Activated effector memory CD4-positive, alpha-beta T cell treated with anti-CD3 and anti-CD28 coated beads, Interleukin-2, amount 50 U/mL, for 16 hours (primary cell): ENCODE measurements around the gene TNPO3.

ENCODE experiments used
- DNase-seq: peaks from one replicate; pipeline ENCODE4 v3.0.0-alpha.2; 2020

The TNPO3 gene

DNA sequence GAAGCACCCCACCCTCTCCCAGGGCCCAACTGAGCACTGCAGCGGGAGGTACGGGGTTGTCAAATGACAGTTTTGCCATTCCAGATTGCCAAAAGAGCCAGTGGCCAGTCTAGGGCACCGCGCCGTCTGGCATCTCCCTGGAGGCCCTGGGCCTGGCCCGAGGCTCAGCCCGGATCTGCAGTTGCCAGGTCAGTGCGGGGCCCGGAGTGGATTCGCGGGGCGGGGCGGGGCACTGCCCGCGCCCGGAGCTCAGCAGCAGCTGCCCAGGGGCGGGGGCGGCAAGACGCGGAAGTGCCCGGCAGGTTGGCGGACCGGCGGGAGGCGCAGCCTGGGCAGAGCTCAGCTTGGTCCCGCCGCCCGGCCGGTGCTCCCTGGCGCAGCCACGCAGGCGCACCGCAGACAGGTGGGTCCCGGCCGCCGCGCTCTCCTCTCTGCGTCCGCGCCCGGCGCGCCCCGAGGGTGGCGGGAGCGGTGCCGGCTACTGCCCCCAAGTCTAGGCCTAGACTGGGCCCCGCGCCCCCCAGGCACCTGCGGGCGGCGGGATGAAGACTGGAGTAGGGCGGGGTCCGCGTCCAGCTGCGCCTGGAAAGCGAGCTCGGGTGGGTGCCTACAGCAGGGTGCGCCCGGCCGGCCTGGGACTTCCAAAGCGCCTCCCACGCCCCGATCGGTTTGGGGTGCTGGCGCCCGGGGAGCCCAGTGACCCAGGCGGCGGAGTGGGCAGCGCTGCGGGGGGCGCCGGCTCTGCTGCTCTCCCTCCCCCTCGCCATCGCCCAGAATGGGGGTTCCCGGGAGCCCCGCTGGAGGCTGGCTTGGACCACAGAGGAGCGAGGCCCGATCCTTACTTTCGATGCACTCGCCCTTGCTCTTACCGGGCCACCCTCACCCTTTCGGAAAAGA is 117.0 kb downstream of the TNPO3 start, which contains the start of gene IRF5:
Gene IRF5, plus strand, starts transcription at position 281 of the 897 bp plus-strand sequence. CDS start 4,155 bp downstream, outside the sequence.
- peak; percentile 75 for DNase-seq

- no peak for DNase-seq
Observed at GRCh38 chr7:128937271-128937646, 117.7 kb downstream of the TNPO3 start.

GRCh38 chr7:128936798-128937197 is 118.1 kb downstream of the TNPO3 start:
- DNase-seq = no peak

DNA sequence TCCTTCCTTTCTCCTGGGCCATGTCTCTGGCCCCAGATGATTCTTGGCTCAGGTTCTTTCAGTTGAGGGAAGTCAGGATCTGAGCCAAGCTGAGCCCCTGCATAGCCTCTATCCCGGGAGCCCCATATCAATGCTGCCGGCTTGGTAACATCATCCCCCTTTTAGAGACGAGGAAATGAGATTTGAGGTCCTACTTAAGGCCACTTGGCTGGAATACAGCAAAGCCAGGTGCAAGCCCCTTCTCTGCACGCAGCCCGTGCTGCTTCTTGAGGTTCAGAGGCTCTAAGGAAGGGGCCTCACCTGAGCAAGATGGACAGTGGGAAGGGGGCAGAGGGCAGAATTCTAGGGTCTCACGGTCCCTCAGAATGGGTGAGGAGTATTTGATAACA is 119.6 kb downstream of the TNPO3 start:
- DNase-seq = no peak

DNA sequence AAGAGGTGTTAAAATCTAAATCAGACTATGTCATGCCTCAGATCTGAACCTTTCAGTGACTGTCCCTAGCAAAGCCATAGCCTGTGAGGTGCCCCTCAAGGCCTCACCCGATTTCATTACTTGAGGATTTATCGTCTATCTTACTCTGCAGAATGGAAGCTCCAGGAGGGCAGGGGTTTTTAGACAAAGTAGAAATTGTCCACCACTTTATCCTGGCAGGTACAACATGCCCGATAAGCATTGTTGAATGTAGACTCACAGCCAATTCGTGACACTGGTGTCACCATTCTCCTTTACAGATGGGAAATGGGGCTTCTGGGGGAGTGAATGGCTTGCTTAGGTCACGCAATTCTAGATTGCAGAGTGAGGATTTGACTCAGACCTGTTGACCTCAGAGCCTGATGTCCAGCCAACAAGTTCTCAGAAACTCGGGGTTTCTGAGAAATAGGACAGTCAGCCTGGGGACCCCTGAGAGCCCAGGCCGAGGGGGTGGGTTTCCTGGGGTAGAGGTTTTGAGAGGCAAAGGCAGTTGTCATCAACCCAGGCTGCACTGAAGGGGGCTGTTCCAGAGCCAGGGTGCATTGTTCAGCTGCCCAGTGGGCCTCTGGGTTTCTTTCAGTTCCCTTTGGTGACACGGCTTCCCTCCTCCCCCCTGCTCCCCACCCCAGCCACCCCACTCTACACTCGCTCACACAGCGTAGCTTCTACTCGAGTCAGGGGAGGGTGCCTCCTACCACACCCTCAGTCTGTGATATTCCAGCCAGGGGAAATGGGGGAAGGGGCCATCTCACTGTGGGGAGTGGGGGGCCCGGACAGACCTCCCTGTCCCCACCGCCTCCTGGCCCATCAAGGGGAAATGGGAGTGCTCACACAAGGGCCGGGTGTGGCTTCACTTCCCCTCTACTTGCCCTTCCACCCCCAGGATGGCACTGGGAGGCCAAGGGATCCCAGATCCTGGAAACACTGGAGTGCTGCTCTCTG is 120.3 kb downstream of the TNPO3 start:
- DNase-seq = no peak

DNA sequence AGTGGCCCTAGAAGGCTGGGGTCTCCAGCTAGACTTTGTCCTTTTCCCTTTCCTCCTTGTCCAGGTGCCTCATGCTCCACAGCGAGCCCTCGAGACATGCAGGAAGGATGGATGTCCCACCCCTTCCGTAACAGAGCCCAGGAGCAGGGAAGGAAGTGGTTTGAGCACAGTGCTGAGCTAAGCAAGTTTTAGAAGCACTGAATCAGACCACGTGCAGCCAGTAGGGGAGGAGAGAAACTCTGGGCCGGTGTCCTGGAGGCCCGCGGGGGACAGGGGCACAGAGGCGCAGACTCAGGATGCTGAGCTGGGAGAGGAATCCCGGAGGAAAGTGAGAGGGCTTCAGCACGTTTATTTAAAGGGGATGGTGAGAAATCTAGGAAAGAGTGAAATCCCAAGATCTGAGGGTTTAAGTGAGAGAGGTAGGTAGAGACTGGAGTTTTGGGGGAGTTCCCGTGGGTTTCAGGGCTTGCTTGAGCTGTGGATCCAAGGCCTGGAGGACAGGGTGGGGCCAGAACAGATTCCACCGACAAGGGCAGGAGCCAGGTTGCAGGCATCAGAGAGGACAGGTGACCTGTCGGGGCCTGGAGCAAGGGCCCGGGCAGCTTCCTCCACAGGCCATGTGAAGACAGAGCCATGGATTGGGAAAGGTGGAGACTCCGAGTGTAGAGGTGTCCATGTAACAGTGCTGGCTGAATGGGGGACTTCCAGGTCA is 121.6 kb downstream of the TNPO3 start:
- DNase-seq = peak; percentile 81

DNA sequence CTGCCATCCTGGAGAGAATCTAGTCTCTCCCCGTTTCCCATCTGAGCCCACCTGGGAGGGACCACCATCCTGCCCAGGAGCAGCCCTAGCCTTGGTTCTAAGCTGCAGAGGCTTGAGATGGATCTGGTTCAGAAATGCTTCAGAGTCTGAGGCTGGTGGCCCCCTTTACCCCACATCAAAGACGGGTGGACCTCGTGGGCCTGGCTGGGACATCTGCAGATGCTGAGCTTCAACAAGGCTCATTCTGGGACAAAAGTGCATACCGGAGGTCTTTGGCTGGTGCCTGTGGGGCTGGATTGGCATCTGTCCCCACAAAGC is 122.1 kb downstream of the TNPO3 start:
- no peak for DNase-seq

DNA sequence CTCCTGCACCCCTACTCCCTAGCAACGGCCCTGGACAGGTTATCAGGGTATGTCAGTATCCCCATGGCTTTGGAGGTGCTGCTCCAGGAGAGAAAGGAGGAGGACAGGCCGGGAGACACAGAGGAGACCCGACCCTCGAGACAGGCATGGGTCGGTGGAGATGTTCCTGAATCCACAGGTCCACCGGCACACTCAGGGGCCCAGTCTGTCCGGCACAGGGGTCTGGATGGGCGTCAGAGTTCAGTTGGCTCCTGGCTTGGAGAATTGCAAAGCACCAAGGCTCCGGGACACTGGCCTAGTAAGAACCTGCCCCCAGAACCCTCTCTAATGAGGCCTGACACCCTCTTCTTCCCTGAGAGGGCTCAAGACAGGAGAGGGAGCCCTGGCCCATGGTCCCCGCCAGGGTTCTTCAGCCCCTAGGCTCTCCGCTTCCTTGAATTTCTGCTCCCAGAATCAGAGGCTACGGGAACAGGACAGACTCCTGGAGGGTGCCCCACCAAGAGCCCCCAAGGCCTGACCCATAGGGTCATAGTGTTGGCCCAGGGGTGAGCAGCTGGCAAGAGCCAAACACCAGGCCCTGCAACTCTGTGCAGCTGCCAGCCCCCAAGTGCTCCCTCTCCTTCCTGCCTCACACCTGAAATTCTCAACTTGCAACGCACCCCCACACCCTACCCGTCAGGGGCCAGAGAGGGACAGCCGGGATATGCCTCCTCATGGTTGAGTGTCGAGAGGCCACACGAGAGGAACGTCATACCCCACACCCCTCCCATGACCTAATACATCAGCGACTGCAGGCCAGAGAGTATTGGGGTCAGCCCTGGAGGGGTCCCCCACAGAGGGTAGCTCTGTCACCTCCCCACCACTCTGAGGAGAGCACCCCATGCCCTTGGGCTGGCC is 122.7 kb downstream of the TNPO3 start:
- no peak for DNase-seq

DNA sequence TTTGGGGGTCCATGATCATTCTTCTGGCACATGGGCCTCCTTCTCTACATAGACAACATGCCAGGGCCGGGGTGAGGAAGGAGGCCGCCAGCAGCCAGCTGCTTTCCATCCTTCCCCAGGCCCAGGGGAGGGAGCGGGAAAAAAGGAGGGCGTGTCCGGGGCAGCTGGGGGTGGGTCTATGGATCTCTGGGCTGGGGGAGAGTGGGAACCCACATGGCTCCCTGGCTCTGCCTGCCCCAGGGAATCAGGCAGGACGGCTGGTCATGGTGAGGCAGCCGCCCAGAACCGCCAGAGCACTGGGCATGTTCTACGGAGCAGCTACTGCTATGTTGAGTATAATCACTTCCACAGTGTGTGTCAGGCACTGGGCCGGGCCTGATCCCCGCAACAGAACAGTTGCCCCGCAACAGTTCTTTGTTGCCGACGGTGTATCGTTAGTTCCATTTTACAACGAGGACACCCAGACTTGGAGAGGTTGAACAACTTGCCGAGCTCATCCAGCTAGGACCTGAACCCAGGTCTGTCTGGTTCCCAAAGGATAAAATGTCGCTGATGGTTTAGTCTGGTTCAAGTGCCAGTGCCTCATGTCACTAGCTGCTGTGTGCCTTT is 123.6 kb downstream of the TNPO3 start:
- no peak for DNase-seq

GRCh38 chr7:128928882-128929788 is 125.8 kb downstream of the TNPO3 start:
- DNase-seq = no peak

GRCh38 chr7:128928159-128928813 is 126.6 kb downstream of the TNPO3 start:
- no peak for DNase-seq

DNA sequence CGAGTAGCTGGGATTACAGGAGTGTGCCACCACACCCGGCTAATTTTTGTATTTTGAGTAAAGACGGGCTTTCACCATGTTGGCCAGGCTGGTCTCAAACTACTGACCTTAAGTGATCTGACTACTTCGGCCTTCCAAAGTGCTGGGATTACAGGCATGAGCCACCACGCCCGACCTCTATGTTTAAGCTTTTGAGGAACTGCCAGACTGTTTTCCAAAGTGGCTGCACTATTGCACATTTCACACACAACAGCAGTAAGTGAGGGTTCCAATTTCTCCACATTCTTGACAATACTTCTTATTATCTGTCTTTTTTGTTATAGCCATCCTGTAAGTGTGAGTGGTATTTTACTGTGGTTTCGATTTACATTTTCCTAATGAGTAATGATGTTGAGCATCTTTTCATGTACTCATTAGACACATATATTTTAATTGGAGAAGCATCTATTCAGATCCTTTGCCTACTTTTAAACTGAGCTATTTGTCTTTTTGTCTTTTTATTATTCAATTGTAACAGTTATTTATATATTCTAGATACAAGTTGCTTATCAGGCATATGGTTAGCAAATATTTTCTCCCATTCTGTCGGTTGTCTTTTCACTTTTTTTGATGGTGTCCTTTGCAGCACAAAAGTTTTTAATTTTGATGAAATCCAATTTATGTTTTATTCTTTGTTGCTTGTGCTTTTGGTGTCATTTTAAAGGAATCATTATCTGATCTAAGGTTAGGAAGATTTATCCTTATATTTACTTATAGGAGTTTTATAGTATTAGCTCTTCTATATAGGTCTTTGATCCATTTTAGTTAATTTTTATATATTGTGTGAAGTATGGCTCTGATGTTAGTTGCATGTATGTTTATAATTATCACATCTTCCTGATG is 130.0 kb downstream of the TNPO3 start:
- DNase-seq = no peak

DNA sequence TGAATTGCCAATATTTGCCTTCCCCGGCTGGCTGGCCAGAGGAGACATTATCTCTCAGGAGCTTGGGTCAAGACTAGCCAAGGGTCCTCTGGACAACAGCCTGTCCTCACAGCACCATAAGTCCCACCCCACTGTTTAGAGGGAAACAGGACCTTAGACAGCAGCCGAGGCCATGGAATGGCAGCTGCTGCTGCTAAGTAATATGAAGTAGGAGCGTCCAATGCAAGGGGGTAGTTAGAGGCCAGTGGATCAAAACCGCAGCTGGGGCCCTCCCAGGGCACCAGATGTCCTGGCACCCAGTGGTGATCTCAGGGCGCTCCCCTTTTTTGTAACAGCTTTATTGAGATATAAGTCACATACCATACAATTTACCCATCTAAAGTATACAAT is 131.5 kb downstream of the TNPO3 start:
- DNase-seq = peak; percentile 36

DNA sequence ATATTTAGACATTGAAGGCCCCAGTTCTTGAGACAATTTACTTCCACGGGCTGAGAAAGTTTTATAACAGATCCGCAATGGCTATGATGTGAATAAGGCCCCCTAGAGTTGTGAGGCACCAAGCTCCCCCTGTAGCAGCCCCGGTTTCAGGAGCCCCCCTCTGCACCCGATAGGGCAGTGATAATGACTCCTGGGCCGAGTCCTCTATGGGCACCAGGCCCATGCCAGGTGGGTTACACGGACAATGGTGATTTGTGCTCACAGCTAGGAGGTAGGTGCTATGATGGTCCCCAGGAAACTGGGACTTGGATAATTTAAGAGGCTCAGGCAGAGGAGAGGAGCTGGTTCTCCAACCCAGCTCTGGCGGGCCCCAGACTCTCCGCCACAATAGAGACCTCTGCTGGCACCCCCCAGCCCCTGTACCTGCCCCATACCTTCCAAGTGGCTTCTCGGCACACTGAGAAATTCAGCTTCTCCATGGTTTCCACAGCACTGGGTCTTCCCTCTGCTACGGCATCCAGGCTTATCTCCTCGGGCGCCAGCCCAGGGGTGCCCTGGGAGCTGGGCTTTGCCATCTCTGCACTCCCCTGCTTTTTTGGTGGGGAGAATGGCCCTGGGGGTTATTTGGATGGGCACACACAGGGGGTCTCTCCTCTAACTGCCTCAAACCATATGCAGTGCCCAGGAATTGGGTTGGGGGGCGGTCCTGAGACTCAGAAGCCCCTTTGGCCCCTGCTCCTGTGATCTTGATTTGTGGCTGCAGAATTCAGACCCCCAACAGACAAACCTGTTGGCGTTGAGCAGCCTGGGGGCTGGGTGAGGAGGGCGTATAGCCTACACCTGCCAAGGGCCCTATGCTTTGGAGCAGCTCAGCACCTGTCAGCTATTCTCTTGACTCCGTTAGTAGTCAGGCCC is 132.2 kb downstream of the TNPO3 start:
- peak; percentile 9 for DNase-seq

- peak; percentile 53 for DNase-seq
Observed at GRCh38 chr7:128921866-128922440, 133.0 kb downstream of the TNPO3 start.

- peak; percentile 61 for DNase-seq
Observed at GRCh38 chr7:128920913-128921582, 133.9 kb downstream of the TNPO3 start.
